ENCODE results near the gene CCDC188.

CCDC188 gene

DNA sequence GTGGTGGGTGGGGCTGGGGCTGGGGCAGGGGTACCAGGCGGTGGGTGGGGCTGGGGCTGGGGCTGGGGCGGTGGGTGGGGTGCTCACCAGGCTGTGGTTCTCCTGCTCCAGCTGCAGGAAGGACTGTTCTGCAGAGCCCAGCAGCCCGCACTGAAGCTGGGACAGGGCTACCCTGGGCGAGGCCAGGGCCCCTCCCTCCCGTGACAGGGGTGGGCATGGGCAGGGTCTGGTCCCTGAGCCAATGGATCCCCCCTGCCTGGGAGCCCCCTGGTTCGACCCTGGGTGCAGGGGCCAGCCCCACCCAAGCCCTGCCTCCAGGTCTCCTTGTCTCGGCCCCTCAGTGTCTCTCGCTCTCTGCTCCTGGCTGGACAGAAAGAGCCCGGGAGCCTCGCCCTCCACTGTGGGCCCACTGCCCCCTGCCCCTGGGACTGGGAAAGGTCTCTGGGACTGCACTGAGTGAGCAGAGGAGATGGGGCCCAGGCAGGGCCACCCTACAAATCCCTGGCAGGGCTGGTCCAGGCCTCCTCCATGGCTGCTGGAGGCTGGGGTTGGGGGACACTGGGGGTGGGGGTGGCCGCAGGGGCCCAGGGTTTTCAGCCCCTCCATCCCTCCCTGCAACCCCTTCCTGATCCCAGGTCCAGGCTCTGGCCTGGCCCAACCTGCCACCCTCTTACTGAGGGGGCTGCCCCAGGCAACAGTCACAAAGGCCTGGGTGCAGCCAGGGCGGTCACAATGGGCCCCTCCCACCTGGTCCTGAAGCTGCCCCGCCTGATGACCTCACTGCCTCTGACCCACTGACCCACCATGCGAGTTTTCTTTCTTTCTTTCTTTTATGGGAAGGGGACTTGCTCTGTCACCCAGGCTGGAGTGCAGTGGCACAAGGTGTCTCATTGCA lies at the start of gene CCDC188:
Gene CCDC188 (minus strand): TSS at position 675 of the 895 bp plus-strand sequence. CDS start 69 bp downstream, at position 606.
- DNase-seq (ENCODE audit: low read depth in 1 of 2, low spot score in 1 of 2), result no peak

DNA sequence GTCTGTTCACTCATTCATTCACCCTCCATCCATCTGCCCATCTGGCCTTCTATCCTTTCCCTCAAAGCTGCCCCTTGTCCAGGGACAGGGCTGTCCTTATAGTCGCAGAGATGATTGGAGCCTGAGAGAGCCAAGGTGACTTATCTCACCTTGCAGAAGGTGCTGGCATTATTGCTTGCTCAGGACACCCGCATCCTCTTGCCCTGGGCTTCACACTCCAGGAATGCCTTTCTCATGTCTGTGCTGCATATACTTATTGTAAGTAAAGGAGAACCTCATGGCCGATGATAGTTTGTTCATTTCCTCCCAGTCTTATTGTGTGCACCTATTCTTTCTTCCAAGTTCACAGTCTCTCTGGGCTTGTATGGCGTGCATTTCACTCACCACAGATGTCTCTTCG lies 49.1 kb upstream of the CCDC188 start:
- no peak for DNase-seq (ENCODE audit: low read depth in 1 of 2, low spot score in 1 of 2)

- no peak for DNase-seq (ENCODE audit: low read depth in 1 of 2, low spot score in 1 of 2)
These were observed 48.6 kb upstream of the CCDC188 start for GRCh38 chr22:20199413-20199842.

DNA sequence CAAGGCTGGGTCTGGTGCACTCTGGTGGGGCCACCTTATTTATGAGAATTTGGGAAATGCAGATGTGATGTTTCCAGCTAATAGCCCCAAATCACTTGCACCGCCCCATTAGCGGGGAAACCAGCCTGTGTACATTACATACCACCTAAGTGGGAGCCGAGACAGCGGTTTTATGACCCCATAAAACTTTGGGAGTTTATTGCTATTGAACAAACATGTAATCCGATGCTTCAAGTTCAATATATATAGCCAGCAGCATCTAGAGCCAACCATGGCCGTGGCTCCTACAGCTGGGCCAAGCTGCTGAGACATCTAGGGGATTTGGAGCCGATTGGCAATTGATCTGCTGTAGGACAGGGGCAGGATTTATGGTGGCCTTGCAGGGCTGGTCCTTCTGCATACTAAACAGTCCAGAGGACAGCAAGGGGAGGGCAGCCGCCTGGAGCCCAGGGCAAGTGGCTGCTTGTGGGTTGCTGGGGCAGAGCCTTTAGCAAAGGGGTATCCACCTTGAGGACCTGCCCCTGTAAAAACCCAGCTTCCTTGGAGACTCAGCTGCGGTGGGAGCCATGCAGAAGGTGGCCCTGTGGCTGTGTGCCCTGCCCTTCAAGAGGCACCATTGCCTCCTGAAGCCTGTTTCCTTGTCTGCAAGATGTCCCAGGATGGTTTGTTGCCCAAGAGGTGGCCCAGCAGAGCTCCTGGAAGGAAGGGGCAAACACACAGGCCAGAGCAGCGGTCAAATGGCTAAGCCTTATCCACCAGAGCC lies 47.9 kb upstream of the CCDC188 start:
- DNase-seq (ENCODE audit: low read depth in 1 of 2, low spot score in 1 of 2), result no peak

DNA sequence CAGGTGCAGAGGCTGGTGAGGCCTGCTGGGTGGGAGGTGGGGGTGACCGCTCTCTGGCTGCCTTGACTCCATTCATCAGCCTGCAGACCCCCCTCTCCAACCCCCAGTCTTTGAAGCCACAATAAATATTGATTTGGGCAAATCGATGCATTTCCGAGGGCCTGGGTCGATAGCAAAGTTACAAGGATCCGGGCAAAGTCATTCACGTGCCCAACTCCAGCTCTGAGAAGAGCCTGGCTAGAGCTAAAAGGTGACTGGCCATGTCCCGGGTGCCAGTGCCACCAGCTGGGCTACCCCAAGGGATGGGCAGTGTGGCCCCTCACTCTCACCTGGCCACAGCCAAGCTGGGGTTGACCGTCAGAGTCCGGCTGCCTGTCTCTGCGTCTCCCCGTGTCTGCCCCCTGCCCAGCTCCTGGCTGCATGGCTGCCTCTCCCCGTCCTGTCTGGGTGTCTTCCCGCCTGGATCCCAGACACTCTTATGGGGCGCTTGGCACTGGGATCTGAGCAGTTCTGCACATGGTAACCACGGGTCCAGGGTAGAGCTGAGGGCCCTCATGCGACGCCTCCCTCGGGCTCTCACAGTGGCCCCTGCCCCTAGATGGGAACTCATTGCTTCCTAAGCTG lies 46.7 kb upstream of the CCDC188 start:
- DNase-seq (ENCODE audit: low read depth in 1 of 2, low spot score in 1 of 2), result no peak

DNA sequence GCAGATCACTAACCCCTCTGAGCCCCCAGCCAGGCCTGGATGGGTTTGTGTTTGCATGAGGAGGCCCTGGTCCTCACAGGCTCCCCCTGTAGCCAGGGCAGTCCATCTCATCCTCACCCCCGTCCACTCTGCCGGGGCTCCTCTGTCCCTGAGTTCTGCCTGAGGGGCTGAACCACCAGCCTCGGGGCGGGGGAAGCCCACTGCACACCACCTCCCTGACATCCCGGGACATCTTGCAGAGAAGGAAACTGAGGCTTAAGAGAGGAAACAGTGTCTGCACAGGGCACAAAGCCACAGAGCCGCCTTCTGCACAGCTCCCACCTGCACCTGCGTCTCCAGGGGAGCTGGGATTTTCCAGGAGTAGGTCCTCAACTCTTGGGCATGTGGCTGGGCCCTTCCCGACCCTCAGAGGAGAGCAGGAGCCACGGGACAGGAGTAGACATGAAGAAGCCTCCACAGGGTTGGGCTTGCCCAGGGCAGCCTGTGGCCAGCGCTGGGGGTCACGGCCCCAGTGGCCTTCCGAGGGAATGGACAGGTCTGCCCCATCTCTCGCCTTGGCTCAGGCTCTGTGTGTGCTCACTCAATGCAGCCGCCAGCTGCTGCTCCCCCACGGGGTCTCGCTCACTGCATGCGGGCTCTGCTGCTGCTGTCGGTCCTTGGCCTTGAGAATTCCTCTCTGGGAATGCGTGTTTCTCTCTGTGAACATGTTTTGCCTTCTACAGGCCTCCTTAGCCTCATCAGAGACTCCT lies 45.4 kb upstream of the CCDC188 start:
- no peak for DNase-seq (ENCODE audit: low read depth in 1 of 2, low spot score in 1 of 2)

DNA sequence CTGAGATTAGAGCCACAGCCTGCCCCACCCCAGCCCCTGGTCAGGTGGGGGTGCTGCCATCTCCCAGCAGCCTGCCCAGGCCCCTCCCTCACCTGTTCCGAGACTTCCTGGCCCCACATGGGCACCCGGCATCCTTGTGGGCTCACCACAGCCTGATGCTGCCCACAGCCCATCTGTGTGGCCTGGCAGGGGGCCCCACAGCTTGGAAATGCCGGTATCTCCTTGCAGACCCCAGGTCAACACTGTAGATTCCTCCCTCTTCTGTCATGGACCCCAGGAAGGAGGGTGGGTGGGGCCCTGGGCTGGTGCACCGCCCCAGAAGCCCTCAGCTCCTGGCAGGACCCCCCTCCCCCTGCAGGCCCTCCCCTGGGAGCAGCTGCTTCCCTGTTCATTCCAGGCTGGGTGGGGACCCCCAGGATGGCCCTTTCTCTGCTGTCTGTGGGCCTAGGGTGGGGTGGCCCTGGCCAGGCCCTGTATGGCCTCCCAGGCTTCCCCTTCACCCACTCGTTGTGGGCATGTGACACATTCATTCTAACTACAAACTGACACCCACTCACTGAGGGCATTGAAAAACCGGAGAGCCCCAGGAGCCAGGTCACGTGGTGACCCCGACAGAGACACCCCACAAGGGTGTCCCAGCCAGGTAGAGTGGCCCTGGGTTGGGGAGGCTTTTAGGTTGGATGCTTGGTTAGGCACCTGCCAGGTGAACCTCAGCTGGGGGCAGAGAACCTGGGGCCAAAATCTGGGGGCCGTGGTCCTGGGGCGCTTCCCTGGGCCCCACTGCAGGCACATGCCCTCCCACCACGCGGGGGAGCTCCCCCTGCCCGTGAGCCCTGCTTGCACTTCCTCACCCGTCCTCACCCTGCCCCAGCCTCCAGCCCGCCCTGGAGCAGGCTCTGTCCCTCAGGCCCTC lies 44.1 kb upstream of the CCDC188 start:
- no peak for DNase-seq (ENCODE audit: low read depth in 1 of 2, low spot score in 1 of 2)

DNA sequence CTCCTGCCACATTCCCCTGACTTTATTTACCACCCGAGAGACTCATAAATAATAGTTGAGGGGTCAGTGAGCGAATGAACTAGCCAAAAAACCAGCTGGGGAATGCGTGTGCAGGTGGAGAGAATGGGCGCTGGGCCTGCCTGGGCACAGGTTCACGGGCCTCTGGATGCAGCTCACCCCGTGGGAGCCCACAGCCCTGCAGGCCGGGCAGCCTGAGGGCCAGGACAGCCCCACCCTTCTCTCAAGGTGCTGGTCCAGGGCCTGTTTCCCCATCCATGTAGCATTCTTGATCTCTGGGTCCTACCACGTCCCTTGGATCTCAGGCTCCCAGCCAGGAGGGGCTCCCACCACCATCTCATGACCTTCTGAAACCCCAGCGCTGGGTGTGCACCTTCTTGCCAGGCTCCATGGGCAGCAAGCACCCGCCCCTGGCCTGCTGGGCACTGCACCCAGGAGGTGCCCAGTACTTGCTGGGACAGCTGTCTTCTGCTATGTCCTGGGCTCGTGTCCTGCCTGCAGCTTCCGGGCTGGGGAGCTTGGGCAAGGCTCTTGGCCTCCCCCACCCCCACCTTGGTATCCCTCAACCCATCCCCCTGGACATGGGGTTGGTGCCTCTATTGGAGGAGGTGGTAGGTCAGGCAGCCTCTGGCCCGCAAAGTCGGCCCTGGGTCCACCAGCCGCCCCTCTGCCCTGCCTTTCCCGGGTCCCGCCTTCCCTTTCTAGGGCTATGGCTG lies 43.1 kb upstream of the CCDC188 start:
- DNase-seq (ENCODE audit: low read depth in 1 of 2, low spot score in 1 of 2), result no peak

GRCh38 chr22:20192972-20193760 lies 42.3 kb upstream of the CCDC188 start:
- DNase-seq (ENCODE audit: low read depth in 1 of 2, low spot score in 1 of 2), result no peak

DNA sequence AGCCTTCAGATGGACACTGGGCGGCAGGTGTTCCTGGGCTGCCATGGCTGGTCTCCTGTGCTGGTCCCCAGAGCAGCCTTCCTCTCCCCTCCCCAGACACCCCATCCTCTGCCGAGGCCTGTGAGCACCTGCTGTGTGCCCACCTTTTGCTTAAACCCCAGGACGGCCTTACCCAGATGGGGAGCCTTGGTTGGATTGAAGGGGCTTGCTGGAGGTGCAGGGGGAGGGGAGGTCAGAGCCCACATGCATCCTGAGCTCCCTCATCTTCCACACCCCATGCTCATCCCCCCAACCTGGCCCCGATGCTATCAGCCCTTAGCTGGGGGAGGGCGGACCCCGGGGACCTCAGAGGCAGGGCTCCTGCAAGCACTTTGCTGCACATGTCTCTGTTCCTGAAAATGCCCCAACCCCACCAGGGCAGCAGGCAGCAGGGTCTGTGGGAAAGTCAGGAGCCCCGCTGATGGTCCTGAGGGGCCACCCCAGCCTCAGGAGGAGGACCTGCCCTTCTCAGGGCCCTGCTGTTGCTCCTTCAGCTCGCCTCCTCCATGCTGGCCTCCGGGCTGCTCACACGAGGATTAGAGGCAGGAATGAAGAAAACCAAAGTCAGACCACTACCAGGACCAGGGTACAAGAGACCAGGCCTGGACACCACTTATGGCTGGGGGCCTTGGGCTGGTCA lies 41.6 kb upstream of the CCDC188 start:
- no peak for DNase-seq (ENCODE audit: low read depth in 1 of 2, low spot score in 1 of 2)

GRCh38 chr22:20191803-20192202 lies 40.9 kb upstream of the CCDC188 start:
- no peak for DNase-seq (ENCODE audit: low read depth in 1 of 2, low spot score in 1 of 2)

GRCh38 chr22:20191000-20191515 lies 40.2 kb upstream of the CCDC188 start:
- DNase-seq (ENCODE audit: low read depth in 1 of 2, low spot score in 1 of 2), result no peak

- no peak for DNase-seq (ENCODE audit: low read depth in 1 of 2, low spot score in 1 of 2)
These were observed 37.7 kb upstream of the CCDC188 start for GRCh38 chr22:20188567-20188877.

DNA sequence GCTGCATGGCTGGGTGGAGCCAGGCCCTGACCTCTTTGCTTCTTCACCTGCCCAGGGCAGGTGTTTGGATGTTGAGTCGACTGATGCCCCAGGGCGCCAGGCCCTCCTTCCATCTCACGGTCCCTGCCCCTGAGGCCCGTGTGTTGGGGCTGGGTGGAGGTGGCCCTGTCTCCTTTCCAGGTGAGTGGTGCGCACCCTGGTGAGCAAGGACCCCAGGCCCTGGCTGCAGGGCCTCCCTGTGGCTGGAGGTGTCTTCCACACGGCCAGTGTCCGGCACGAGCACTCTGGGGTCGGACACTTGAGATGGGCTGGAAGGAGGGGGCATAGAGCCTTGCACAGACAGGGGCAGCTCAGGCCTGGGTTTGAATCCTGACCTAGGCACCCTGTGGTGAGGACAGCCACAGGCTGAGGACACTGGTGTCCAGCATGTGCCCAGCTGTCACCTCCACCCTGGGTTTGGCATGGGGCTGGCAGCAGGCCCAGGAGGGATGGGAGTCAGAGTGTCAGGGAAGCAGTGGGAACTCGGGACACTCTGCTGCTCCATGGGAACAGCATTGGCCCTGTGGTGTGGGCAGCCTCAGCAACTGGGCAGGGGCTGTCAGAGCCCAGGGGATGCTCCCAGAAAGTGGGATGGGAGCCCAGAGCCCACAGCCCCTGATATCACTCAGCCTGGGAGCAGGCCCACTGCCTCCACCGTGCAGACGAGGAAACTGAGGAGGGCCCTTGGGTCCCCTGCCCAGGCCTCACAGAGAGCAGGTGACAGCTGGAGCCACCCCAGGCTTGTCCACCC lies 37.1 kb upstream of the CCDC188 start:
- no peak for DNase-seq (ENCODE audit: low read depth in 1 of 2, low spot score in 1 of 2)

DNA sequence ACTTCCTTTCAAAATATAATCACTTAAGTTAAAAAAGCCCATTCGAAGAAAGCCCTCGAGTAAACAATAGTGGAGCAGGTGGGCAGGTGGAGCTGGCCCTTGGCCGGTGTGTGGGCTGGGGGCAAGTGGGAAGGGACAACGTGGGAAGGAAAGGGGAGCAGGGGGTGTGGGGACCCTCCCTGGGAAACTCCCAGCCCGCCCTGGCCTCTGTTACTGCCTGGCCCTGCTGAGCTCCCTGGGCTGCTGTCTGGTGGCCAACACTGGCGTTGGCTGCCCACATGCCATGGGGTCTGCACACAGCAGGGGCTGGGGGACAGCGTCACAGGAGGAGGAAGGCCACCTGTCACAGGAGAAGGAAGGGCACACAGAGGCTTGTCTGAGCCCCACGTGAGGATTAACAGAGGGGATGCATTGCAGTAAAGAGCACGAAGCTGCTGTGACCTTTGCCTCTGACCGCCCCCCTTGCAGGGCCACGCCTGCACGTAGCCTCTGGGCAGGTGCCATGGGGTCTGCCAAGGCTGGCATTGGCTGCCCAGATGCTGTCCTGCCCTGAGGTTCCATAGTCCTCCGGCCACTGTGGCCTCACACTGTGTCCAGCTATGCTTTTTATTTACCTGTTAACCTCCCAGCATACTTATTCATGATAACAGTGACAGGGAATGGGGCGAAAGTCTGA lies 36.2 kb upstream of the CCDC188 start:
- no peak for DNase-seq (ENCODE audit: low read depth in 1 of 2, low spot score in 1 of 2)

DNA sequence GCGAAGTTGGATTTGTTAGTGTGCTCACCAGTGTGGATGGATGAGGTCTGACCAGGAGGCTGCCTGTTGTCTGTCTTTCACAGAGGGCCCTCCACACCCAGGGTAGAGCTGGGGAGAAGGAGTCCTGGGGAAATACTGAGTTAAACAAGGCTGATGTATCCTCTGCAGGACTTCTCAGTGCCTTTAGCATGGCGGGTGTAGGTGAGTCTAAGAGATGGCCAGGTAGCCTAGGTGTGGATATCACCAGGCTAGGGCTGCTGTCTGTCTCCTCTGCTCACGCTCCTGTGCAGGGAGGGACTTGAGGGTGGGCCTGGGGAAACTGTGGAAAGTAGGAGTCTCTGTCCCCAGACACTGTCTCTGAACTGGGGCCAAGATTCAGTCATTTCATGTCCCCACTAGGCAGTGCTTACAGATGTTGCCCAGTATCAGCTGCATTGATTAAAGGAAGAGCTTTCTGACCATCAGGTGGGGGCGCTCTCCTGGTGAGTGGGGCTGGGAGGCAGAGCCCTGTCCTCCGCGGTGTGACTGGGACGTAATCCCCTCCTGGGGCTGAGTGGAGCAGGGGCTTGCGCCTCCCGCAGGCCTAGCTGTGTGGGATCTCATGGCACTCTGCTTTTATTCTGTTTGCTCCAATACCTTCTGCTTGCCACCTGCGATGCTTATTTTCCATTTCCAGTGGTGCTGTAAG lies 35.5 kb upstream of the CCDC188 start:
- DNase-seq (ENCODE audit: low read depth in 1 of 2, low spot score in 1 of 2), result no peak

Measured in activated T-helper 1 cell treated with anti-CD3 and anti-CD28 coated beads, Interleukin-2, amount 50 U/mL, for 16 hours (primary cell).